Non-pigmented ciliary epithelial cell (primary cell): ENCODE measurements around the gene EPGN.
"Not testable (repeated sequence)": the region's sequence is repeated elsewhere in the genome, so short reads cannot be mapped to it uniquely, and the experiment has no call there.

Experiments used
- DNase-seq: peaks from one replicate; pipeline ENCODE4 v3.0.0-alpha.2; 2010; ENCODE audit warnings: low read depth

The EPGN gene

GRCh38 chr4:74340421-74340820, 32.2 kb downstream of the EPGN start:
- not testable (repeated sequence) for DNase-seq

GRCh38 chr4:74344031-74344430, 35.8 kb downstream of the EPGN start:
- DNase-seq, result no peak

- no peak for DNase-seq
These were observed 45.6 kb downstream of the EPGN start for GRCh38 chr4:74353858-74354257.

- DNase-seq, result no peak
These were observed 49.7 kb downstream of the EPGN start for GRCh38 chr4:74357965-74358364.

- DNase-seq, result no peak
These were observed 53.4 kb downstream of the EPGN start for GRCh38 chr4:74361671-74362070.

- no peak for DNase-seq
These were observed 54.1 kb downstream of the EPGN start for GRCh38 chr4:74362347-74362746.

GRCh38 chr4:74364256-74364651, 56.0 kb downstream of the EPGN start:
- no peak for DNase-seq

- no peak for DNase-seq
These were observed 56.6 kb downstream of the EPGN start, which contains the start of gene EREG for GRCh38 chr4:74364652-74365491. EREG (plus strand) TSS chr4:74365145; CDS start chr4:74365309, 164 bp downstream.

- no peak for DNase-seq
These were observed 57.5 kb downstream of the EPGN start for GRCh38 chr4:74365761-74366160.
